Stimulated activated CD4-positive, alpha-beta T cell treated with anti-CD3 and anti-CD28 coated beads, Interleukin-1b, Interleukin-23, amount 100 ng/mL, for 4 hours (primary cell): ENCODE results near the gene UBXN1.
"Not testable (repeated sequence)": the region's sequence is repeated elsewhere in the genome, so short reads cannot be mapped to it uniquely, and the experiment has no call there.

Source experiments
- DNase-seq, 2 donors: peaks; one replicate each; pipeline ENCODE4 v3.0.0-alpha.2; 2020; ENCODE audit warnings: low read depth in 2 of 2

UBXN1 gene

DNA sequence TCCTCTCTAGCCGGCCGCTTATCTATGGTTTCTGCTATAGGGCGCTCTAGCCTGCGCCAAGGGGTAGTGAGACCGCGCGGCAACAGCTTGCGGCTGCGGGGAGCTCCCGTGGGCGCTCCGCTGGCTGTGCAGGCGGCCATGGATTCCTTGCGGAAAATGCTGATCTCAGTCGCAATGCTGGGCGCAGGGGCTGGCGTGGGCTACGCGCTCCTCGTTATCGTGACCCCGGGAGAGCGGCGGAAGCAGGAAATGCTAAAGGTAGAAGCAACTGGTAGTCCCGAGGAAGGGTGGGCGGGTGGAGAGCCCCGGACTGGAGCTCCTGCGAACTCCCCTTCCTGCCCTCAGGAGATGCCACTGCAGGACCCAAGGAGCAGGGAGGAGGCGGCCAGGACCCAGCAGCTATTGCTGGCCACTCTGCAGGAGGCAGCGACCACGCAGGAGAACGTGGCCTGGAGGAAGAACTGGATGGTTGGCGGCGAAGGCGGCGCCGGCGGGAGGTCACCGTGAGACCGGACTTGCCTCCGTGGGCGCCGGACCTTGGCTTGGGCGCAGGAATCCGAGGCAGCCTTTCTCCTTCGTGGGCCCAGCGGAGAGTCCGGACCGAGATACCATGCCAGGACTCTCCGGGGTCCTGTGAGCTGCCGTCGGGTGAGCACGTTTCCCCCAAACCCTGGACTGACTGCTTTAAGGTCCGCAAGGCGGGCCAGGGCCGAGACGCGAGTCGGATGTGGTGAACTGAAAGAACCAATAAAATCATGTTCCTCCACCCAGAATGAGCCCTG, 7.1 kb downstream of the UBXN1 start, which contains the start of the genes LBHD1 and UQCC3:
TSS of gene LBHD1 (minus strand) at position 660 of the 782 bp plus-strand sequence. CDS start 2,236 bp downstream, outside the sequence.
TSS of gene UQCC3 (plus strand) at position 66 of the 782 bp plus-strand sequence. CDS start at position 139, 73 bp downstream.
- peak; percentile 63 to 67 for DNase-seq

DNA sequence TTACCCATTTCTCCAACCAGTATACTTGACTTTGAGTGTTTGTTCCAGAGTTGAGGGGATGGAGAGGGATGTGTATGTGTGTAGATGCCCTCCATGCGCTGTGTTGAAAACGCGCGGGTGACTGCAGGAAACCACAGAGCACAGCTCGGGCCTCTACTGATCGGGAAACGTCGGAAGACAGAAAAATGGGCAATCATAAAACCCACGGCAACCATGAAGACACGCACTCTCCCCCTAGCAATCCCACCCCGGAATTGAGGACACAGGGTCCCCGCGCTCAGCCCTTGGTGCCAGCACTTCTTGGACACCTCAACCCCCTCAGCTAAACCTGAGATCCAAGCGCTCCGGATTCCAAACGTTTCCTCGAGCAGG, 7.7 kb downstream of the UBXN1 start:
- DNase-seq: no peak

DNA sequence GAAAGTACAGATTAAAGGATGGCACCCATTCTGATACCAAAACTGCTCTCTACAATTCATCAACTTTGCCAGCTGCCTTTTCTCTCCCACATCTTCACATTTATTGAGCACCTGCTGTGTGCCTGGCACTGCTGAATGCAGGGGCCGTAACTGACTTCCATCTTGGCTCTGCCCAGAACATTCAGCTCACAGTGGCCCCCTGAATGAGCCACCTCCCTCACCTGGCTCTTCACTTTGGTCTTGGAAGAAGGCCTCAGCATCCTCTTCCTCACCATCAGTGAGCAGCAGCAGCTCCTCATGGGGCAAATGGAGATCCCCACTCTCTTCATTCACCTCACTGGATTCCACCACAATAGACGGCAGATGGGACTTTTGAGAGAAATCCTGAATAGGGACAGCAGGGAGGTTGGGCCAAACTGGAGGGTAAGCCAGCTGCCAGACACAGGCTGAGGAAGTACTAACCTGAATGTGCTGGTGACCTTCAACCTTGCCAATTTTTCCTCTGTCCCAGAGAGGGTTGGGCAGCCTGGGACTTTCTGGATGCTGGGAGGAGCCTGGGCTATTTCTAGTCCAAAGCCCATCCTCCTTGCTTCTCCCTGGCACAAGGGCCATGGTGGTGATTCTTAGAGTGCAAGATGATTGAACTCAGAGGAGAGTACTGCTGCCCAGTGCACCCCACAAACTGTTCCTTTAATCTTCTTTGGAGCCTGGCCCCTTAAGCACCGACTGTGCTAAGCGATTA, 9.3 kb downstream of the UBXN1 start:
- no peak for DNase-seq

DNA sequence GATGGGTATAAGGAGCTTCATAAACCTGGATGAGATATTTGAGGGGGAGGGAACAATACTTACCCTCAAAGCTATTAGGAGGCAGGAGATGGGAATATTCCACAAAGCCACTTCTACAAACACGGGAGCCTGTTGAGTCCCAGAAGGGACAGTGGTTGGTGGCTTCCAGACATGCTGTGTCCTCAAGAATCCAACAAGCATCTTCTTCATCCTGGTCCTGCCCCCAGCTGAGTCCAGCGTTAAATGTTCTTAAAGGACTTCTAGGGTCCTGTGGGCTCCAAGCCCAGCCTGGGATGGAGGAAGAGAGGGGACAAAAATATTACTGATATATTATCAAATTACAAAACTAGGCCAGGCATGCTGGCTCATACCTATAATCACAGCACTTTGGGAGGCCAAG, 11.4 kb downstream of the UBXN1 start:
- no peak for DNase-seq

DNA sequence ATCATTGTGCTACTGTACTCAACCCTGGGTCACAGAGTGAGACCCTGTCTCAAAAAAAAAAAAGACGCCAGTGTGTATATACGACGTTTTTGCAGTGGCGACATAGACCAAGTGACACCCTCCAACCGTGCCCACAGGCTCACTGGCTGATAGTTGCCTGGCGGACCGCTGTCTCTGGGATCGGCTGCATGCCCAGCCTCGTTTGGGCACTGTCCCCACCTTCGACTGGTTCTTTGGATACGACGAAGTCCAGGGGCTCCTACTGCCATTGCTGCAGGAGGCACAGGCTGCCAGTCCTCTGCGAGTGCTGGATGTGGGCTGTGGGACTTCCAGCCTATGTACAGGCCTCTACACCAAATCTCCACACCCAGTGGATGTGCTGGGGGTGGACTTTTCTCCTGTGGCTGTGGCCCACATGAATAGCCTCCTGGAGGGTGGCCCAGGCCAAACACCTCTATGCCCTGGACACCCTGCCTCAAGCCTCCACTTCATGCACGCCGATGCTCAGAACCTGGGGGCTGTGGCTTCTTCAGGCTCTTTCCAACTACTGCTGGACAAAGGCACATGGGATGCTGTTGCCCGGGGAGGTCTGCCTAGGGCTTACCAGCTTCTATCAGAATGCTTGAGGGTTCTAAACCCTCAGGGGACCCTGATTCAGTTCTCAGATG, 12.5 kb downstream of the UBXN1 start:
- DNase-seq: no peak

DNA sequence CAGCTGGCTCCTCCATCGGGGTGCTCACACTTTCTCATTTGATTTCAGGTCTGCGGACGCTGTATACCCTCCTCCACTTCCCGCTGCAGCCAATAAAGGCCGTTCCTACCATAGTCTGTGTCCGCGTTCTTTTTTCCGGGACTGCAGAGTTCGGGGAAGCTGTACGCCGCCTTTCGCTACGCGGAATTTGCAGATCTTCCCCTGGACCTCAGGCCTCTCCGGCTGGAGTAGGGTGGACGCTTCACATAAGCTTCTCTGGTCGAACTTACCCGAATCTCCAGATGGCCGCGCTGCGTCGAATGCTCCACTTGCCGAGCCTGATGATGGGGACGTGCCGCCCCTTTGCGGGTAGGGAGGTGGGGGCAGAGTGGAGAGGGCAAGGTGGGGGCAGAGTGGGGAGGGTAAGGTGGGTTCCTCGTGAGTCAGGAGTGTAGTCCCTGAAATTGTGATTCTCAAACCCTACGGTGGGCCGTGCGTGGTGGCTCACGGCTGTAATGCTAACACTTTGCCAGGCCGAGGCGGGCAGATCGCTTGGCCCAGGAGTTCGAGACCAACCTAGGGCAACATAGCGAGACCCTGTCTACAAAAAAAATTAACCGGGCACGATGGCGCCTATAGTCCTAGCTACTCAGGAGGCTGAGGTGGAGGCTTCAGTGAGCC, 13.1 kb downstream of the UBXN1 start:
- DNase-seq: peak; percentile 51 to 53

DNA sequence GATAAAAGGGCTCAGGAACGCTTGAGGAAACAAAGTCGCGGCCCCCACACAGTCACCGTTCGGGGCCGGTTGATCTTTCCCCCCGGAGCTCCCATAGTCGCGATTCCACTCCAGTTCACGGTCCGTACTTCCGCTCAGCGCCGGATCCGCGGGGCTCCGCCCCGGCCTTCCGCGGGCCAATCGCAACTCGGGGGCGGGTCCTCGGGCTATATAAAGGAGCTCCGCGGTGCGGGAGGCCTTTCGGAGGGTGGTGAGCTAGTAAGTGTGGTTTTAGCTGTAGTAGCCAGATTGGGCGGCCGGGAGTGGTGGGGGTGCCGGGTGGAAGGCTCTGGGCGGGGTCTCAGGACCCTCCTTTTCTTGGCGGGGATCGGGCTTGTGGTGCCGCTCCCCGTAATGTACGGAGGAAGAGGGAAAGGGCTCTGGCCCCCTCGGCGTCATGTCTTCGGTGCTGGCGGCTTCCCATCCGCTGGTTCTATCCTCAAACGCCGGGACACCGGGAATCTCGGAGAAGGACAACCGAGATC, 13.7 kb downstream of the UBXN1 start, which contains the start of the genes C11orf98 and CSKMT:
TSS of gene C11orf98 (minus strand) at position 136 of the 524 bp plus-strand sequence. CDS start at position 95, 41 bp downstream.
TSS of gene CSKMT (plus strand) at position 238 of the 524 bp plus-strand sequence. CDS start 568 bp downstream, outside the sequence.
- DNase-seq: peak; percentile 94 to 97

DNA sequence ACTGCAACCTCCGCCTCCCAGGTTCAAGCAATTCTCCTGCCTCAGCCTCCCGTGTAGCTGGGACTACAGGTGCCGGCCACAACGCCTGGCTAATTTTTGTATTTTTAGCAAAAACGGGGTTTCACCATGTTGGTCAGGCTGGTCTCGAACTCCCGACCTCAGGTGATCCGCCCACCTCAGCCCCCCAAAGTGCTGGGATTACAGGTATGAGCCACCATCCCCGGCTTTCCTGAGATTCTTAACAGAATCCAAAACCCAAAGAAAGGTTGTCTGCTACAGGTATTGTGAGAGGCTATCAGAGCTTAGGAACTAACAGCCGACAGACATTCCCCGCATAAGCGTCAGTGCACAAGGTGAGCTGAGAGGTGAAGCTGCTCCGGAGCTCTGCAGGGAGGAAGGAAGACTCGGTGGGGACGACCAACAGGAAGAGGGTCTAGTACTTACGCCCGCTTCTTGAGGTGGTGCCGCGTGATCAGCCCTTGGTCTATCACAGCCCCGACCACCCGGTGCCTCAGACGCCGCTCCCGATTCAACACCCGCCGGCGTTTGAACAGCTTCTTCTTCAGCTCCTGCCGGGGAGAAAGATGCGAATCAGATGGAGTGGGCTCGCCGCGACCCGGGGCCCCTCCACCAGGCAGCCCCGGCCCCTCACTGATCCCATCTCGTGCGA, 14.3 kb downstream of the UBXN1 start:
- peak; percentile 33 to 38 for DNase-seq

DNA sequence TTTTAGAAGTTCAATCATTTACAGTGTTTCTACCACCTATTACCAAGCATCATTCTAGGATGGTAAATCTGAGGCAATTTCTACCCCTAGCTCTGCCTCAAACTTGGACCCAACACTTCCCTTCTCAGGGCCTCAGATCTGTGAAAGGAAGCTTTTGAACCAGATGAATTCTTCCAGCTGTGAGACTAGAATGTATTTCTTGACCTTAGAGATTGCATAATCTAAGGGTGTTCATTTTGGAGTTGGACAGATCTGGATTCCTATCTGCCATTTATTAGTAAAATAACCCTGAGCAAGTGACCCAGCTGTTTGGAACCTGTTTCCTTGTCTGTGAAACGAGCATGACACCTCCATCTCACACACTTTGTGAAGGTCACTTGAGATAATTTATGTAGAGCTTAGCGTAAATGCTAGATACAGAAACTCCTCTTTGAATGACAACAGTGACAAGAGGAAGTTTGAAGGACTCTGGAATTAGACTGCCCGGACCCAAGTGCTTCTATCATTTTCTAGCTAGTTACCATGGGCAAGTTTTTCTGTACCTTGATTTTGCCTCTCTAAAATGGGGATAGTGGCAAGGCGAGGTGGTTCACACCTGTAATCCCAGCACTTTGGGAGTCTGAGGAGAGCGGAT, 22.0 kb downstream of the UBXN1 start:
- DNase-seq: no peak

DNA sequence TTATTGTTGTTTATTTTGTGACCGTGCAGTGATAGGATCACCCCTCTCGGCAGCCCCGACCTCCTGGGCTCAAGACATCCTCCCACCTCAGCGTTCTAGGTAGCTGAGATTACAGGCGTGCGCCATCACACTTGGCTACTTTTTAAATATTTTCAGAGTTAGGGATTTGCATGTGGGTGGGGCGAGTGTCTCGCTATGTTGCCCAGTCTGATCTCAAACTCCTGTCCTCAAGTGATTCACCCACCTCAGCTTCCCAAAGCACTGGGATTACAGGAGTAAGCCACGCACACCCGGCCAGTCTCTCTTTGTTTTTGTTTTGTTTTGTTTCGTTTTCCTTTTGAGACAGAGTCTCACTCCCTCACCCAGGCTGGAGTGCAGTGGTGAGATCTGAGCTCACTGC, 24.6 kb downstream of the UBXN1 start:
- no peak for DNase-seq

DNA sequence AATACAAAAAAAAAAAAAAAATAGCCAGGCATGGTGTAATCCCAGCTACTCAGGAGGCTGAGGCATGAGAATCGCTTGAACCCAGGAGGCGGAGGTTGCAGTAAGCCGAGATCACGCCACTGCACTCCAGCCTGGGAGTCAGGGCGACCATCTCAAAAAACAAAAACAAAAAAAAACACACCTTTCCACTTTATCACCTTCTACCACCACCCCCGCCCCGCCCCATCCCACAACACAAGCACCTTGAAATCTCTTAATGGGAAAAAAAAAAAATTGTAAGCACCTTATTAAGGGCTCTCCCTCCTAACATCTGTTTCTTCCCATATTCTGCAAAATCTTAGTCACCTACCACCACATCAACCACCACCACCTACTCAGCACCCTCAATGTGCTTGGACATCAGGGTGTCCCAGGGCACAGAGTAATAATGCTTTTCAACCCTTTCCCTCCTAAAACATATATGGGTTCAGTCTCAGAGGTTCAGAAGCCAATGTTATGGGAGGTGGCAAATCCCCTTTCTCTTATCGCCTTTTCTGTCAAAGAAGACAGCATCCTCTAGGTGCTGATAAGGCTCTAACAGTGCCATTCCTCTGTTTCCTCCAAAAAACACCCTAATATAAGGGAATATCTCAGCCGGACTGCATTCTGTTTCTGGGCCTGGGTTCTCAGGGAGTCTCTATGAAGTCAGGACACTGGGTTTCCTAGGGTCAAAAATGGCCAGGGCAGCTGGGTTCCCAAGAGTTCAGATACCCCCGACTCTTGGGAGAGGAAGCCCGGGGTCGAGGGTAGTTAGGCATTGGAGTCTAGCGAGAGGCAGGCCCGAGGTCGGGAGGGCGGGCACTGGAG, 26.5 kb downstream of the UBXN1 start:
- DNase-seq: no peak

DNA sequence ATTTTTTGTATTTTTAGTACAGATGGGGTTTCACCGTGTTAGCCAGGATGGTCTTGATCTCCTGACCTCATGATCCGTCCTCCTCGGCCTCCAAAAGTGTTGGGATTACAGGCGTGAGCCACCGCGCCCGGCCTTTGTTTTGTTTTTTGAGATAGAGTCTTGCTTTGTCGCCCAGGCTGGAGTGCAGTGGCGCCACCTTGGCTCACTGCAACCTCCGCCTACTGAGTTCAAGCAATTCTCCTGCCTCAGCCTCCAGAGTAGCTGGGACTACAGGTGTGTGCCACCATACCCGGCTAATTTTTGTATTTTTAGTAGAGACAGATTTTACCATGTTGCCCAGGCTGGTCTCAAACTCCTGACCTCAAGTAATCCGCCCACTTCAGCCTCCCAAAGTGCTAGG, 28.6 kb downstream of the UBXN1 start:
- DNase-seq: not testable (repeated sequence)

DNA sequence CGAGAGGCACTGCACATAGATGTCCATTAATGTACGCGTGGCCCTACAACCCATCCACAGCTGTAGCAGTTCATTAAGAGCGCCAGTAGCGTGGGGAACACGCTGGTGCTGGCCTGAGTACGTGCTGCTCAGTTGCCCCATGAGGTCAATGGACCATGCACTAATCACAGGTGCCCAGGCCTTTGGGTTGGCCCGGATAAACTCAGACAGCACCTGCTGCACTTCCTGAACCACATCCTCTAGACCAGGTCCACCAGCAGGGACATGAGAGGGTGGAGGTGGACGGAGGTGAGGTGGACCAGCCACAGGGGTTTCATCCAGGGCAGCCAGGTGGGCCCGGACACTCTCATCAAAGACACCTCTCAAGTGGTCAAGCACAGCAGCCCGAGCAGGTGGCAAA, 29.4 kb downstream of the UBXN1 start:
- no peak for DNase-seq

DNA sequence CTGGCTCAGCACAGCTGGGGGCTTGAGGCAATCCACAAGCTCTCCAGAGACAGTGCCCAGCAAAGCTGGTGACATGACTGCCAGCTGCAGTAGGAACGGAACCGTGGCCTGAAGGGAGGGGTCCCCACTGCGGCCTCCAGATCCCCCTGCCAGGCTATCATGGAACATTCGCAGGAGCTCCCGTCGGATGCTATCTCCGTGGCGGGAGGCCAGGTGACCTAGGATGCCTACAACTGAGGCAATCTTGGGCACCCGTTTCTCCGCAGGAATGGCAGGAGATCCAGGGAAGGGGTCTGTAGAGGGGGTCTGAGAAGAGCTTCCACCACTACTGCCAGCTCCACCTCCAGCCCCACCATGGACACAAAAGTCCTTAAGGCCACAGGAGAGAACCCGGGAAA, 29.9 kb downstream of the UBXN1 start:
- DNase-seq: no peak

DNA sequence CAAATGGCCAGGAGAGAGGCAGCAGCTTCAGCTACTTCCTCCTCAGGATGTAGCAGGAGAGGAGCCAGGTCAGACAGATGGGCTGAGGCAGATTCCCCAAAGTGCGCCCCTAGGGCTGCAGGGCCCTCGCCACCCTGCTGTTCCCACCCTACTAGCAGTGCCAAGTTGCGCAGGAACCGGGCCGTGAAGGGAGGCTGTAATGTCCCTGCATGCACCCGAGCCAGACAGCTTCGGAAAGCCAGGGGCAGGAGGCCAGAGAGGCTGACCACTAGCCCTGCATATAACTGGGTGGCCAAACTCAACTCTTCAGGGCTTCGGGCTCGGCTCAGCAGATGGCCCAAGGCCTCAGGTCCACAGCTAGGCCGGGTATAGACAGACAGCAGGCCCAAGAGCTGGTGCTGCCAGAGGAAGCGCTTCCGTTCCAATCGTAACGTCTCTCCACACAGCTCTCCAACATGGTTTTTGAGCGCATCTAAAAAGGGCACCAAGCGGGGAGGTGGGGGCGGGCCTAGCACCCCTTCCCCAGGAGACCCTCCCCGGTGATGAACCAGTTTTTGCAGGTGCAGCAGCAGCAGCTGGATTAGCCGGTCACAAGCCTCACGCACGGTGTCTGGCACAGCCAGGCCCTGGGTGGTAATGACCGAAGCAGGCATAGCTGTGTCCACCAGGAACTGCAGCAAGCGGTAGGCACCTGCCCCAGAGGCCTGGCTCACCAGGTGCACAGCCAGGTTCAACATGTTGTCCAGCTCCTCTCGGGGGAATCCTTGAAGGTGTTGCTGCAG, 30.5 kb downstream of the UBXN1 start:
- no peak for DNase-seq

DNA sequence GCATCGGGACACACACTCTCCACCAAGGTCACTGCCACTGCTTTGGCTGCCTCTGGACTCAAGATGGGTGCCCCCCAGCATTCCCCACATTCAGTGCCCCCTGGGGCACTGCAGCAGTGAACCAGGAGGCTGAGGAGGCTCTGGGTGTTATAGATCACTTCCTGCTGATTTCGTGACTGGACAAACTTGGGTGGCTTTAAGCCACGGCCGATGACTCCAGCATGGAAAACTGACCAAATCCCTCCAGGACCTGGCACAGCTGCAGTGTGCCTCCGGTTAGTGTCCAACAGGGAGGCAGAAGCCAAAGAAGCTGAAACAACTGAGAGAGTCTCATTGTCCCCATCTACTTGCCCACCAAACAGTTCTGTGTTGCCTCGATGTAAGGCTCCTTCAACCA, 31.3 kb downstream of the UBXN1 start:
- DNase-seq: no peak

DNA sequence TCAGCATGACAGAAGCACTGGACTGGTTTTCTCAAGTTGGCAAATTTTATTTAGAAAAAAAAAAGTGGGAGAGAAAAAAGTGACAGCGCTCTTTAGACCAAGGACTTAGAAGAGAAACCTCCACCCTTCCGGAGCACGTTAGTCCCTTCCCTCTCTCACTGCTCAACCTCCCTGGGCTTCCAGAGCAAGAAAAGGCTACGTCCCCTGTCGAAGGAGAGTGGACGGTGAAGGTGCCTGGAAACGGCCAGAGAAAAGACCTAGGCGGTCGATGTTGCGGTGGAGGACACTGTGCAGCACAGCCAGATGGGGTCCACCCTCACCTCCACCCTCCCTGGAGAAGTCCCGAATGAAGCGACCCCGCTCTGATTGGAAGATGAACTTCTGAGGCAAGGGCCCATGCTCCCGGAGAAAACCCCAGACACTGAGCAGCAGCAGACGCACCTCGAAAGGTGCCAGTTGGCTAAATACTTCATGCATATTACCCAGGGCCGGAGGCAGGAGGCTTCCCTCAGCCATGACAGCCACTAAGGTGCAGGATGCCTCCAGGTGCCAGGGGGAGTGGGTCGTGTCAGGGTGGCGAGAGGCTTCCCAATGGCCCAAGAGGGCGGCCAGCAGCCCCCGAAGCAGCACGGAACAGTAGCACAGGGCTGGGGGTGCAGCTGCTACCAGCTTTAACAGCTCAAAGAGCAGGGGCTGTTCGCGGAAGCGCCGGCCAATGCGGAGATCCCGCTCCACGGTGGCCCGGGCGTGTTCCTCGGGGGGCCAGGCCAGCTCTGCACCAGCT, 31.9 kb downstream of the UBXN1 start:
- no peak for DNase-seq
